Small intestine (tissue), 7 donors: Measurements from ENCODE around the gene NHLRC2. TPM values are rescaled to one million over a fixed set of nuclear protein-coding genes. Genes with fewer than 3 reads are reported as not detected.
"Not testable (repeated sequence)": the region's sequence is repeated elsewhere in the genome, so short reads cannot be mapped to it uniquely, and the experiment has no call there.

Experiments
- DNase-seq, 2 donors: peaks; one replicate each; pipeline versions ENCODE4 v3.0.0 to v3.0.0-alpha.2; 2013
- FAIRE-seq: peaks from 2 replicates; lab custom pipeline; 2012; peaks lifted over from hg19 to GRCh38; lab: Jason Lieb, UNC
- H3K27ac ChIP-seq, 3 donors: one replicate each; pipeline ENCODE4 v1.5.1; 2013; ENCODE audit warnings: low read length in 2 of 3, mild to moderate bottlenecking in 2 of 3, control low read depth in 1 of 3, inconsistent platforms in 1 of 3, low read depth in 1 of 3, moderate library complexity in 1 of 3
- H3K27me3 ChIP-seq, 3 donors: one replicate each; pipeline ENCODE4 v1.6.1; 2013; ENCODE audit warnings: low read length in 3 of 3, inconsistent platforms in 1 of 3; ENCODE audit not compliant: control insufficient read depth in 3 of 3, insufficient read depth in 3 of 3
- H3K36me3 ChIP-seq, 3 donors: one replicate each; pipeline ENCODE4 v1.6.1; 2013; ENCODE audit warnings: low read length in 3 of 3, inconsistent platforms in 1 of 3, low read depth in 1 of 3, mild to moderate bottlenecking in 1 of 3, moderate library complexity in 1 of 3; ENCODE audit not compliant: control insufficient read depth in 3 of 3, insufficient read depth in 2 of 3
- H3K4me1 ChIP-seq, 3 donors: one replicate each; pipeline ENCODE4 v1.6.1; 2013; ENCODE audit warnings: low read length in 2 of 3, inconsistent platforms in 1 of 3, low read depth in 1 of 3, mild to moderate bottlenecking in 1 of 3, moderate library complexity in 1 of 3; ENCODE audit not compliant: control insufficient read depth in 3 of 3, insufficient read depth in 2 of 3
- H3K4me3 ChIP-seq, 3 donors: one replicate each; pipeline ENCODE4 v1.5.1; 2013; ENCODE audit warnings: low read length in 3 of 3, control low read depth in 1 of 3, inconsistent platforms in 1 of 3, low read depth in 1 of 3, mild to moderate bottlenecking in 1 of 3, moderate library complexity in 1 of 3
- H3K9me3 ChIP-seq, 2 donors: one replicate each; pipeline ENCODE4 v1.6.1; 2013; ENCODE audit warnings: low read depth in 1 of 2, low read length in 1 of 2; ENCODE audit not compliant: control insufficient read depth in 2 of 2, insufficient read depth in 1 of 2
- WGBS, 3 donors: extraction: QIAGEN DNeasy Blood & Tissue Kit; methylation state at CpG; one replicate each; pipeline ENCODE4 v1.1.7; 2013; 5-methylcytosine and 5-hydroxymethylcytosine counted together
- polyA plus RNA-seq, 4 donors: library from polyadenylated mRNA; stranded (reverse) in 3 of 4; unstranded in 1 of 4; fragments of 200-250 nt in 3 of 4; fragments of 120-200 nt in 1 of 4; gene quantifications; one replicate each; pipeline versions ENCODE4 v1.2.1 to v1.2.3, GENCODE V29; 2013
- donor health status: healthy with polysubstance abuse.
- donor health status: control.
- donor health status: control.
- donor health status: Bipolar disorder and iron deficiency.
- donor health status: healthy.

The NHLRC2 gene
- polyA plus RNA-seq, 4 donors: 4.1 to 18.3 (median 6.7) TPM

DNA sequence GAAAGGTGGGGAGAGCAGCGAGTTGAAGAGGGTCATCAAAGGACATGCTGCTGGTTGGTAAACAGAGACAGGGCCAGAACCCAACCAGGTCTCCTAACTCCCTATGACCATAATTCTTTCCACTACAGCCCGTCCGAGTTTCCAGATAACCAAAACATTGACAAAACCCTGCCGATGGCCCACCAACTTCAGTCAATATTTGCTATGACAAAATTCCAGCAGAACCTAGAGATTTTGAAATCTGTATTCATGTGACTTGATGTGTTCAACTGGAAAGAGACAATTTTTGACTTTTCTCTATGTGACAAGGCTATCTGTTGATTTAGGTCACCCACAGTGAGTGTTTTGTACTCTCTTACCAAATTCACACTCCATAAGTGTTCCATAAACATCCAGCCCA, 86.7 kb downstream of the NHLRC2 start:
- WGBS, 3 donors: 85 to 86% (median 85%) methylated on average over 4 of the region's 4 CpGs

GRCh38 chr10:113943196-113943595, 88.7 kb downstream of the NHLRC2 start:
- H3K27me3 ChIP-seq, DNase-seq, FAIRE-seq, H3K36me3 ChIP-seq, H3K4me3 ChIP-seq, H3K9me3 ChIP-seq, H3K27ac ChIP-seq: not testable (repeated sequence)
- 88 to 93% (median 91%) methylated on average over 7 of the region's 7 CpGs for WGBS, 3 donors
- peaks cover 3 to 28% (median 13%) of the 10 kb centered on the region in 3 donors for H3K4me1 ChIP-seq

More for the DNA sequence above, 86.7 kb downstream of the NHLRC2 start:
- peaks cover 0 to 15% (median 5%) of the 10 kb centered on the region in 3 donors for H3K4me1 ChIP-seq
- FAIRE-seq (no peak), DNase-seq (no peak)
- H3K27ac ChIP-seq: no peak overlapping the region
- H3K36me3 ChIP-seq: no peaks in the 10 kb centered on the region
- no peak overlapping the region for H3K4me3 ChIP-seq
- H3K9me3 ChIP-seq: peaks cover 0 to 3% of the 10 kb centered on the region in 2 donors
- H3K27me3 ChIP-seq: no peaks in the 10 kb centered on the region

- DNase-seq: peak; percentile 71 to 94
- H3K27me3 ChIP-seq: no peaks in the 10 kb centered on the region
- H3K9me3 ChIP-seq: peaks cover 0 to 3% of the 10 kb centered on the region in 2 donors
- H3K4me3 ChIP-seq: no peak overlapping the region
- peak overlapping the region; percentile 42 to 73 (median 57) for H3K27ac ChIP-seq
- FAIRE-seq: no peak
- WGBS, 3 donors: 26 to 69% (median 61%) methylated on average over 9 of the region's 9 CpGs
- no peaks in the 10 kb centered on the region for H3K36me3 ChIP-seq
- peaks cover 3 to 28% (median 13%) of the 10 kb centered on the region in 3 donors for H3K4me1 ChIP-seq
Observed at GRCh38 chr10:113945075-113945686, 90.7 kb downstream of the NHLRC2 start.

DNA sequence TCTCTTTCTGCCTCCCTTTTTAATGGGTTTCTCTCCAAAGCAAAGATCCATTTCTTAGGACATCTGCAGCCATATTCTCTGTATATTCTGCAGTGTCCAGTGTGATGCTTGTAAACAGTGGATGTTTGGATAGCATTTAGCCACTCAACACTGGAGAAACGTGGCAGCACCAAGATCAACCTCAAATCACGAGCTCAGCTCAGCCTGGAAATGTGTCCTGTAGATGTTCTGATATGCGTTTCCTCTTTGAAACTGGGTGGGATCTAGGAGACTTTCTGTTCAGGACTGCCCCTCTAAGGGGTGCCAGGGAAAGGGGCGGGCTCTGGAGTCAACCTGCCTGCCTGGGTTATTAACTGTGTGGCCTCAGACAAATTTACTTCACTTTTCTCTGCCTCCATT, 91.2 kb downstream of the NHLRC2 start:
- Histone ChIP-seq H3K27me3 (no peaks in the 10 kb centered on the region), H3K9me3 (peaks cover 0 to 3% of the 10 kb centered on the region in 2 donors), H3K36me3 (no peaks in the 10 kb centered on the region), H3K27ac (peak overlapping the region in 2 of 3 donors; percentile 32 to 45), H3K4me1 (peaks cover 3 to 28% (median 13%) of the 10 kb centered on the region in 3 donors), H3K4me3 (no peak overlapping the region)
- 78 to 86% (median 85%) methylated on average over 4 of the region's 4 CpGs for WGBS, 3 donors
- DNase-seq (no peak), FAIRE-seq (no peak)

DNA sequence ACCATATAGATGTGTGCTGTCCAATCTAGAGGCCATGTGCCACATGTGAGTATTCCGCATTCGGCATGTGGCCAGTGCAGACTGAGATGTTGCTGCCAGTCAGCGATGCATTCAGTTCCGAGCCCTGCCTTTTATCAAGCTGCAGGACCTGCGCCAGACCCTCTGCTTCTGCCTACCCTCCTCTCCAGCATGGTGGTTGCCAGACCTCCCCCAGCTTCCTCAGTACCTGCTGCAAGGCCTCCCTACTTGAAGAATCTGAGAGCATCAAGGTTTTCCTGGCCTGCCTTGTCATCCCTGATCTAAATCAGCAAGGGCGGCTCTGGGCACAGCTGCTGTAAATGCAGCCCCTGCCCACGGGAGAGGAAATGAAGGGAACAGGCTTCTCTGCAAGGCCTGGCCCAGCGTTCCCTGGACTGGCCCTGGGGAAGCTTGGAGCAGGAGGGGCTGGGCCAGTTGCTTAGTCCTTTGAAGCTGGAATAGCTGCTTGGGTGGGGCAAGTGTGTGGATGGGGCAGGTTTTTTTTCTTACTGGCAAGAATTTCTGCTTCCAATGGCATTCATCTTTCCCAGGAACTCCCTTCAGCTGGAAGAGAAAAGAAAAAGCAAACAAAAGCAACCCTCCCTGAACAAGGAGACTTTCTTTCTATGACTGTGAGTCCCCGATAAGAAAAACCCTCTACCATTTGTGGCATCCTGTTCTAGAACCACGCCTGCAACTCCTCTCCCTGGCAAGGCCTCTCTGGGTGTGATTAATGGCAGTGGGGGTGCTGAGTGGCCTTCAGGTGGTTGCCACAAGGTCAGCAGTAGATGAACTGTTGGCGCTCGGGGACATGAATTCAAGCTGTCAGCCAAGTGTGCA, 93.0 kb downstream of the NHLRC2 start:
- WGBS, 3 donors: 48 to 61% (median 56%) methylated on average over 12 of the region's 12 CpGs
- Histone ChIP-seq H3K27me3 (no peaks in the 10 kb centered on the region), H3K9me3 (peaks cover 0 to 3% of the 10 kb centered on the region in 2 donors), H3K36me3 (no peaks in the 10 kb centered on the region), H3K4me1 (peaks cover 3 to 28% (median 13%) of the 10 kb centered on the region in 3 donors), H3K4me3 (no peak overlapping the region), H3K27ac (peak overlapping the region; percentile 42 to 59 (median 48))
- DNase-seq (peak; percentile 72 to 77), FAIRE-seq (no peak)

DNA sequence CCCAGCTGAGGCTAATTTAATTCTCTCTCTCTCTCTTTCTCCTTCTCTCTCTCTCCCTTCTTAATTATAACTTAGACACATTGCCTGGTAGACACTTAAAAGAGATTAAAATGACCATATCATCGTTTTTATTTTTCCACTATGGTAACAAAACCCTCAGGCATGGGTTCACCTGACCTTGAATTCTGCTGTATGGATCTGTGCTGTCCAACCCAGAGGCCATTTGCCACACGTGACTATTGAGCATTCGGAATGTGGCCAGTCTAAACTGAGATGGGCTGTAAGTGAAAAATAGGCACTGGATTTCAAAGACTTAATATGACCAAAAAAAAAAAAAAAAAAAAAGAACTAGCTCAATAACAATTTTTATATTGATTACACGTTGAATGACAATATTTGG, 93.6 kb downstream of the NHLRC2 start:
- FAIRE-seq (no peak), DNase-seq (no peak)
- H3K4me1 ChIP-seq: peaks cover 3 to 28% (median 13%) of the 10 kb centered on the region in 3 donors
- no peaks in the 10 kb centered on the region for H3K36me3 ChIP-seq
- no peaks in the 10 kb centered on the region for H3K27me3 ChIP-seq
- H3K9me3 ChIP-seq: peaks cover 0 to 3% of the 10 kb centered on the region in 2 donors
- 58 to 77% (median 63%) methylated on average over 4 of the region's 4 CpGs for WGBS, 3 donors
- peak overlapping the region; percentile 42 to 59 (median 48) for H3K27ac ChIP-seq
- H3K4me3 ChIP-seq: no peak overlapping the region

GRCh38 chr10:113950268-113950667, 95.8 kb downstream of the NHLRC2 start:
- Histone ChIP-seq H3K9me3 (peaks cover 0 to 10% of the 10 kb centered on the region in 2 donors), H3K4me3 (no peak overlapping the region), H3K4me1 (peaks cover 3 to 20% (median 9%) of the 10 kb centered on the region in 3 donors), H3K27me3 (no peaks in the 10 kb centered on the region), H3K36me3 (no peaks in the 10 kb centered on the region), H3K27ac (no peak overlapping the region)
- FAIRE-seq: no peak
- DNase-seq: no peak

GRCh38 chr10:113953505-113954272, 99.2 kb downstream of the NHLRC2 start:
- Histone ChIP-seq H3K27me3 (no peaks in the 10 kb centered on the region), H3K9me3 (peaks cover 0 to 7% of the 10 kb centered on the region in 2 donors), H3K36me3 (no peaks in the 10 kb centered on the region), H3K4me1 (peaks cover 4 to 14% (median 6%) of the 10 kb centered on the region in 3 donors), H3K4me3 (no peak overlapping the region), H3K27ac (no peak overlapping the region)
- DNase-seq (no peak), FAIRE-seq (no peak)
- WGBS, 3 donors: 76 to 93% (median 85%) methylated on average over 2 of the region's 2 CpGs
